Measurements from ENCODE around the gene SAMSN1. TPM values are rescaled to one million over a fixed set of nuclear protein-coding genes. Genes with fewer than 3 reads are reported as not detected.

SAMSN1 gene
- total and polyA plus RNA-seq, 9 of the 15 experiments (the other 6 are each of a cell fraction or from before 2014, with no cell fraction given) = 101 to 223 (median 159) TPM

- TF ChIP-seq, protein P1, sequence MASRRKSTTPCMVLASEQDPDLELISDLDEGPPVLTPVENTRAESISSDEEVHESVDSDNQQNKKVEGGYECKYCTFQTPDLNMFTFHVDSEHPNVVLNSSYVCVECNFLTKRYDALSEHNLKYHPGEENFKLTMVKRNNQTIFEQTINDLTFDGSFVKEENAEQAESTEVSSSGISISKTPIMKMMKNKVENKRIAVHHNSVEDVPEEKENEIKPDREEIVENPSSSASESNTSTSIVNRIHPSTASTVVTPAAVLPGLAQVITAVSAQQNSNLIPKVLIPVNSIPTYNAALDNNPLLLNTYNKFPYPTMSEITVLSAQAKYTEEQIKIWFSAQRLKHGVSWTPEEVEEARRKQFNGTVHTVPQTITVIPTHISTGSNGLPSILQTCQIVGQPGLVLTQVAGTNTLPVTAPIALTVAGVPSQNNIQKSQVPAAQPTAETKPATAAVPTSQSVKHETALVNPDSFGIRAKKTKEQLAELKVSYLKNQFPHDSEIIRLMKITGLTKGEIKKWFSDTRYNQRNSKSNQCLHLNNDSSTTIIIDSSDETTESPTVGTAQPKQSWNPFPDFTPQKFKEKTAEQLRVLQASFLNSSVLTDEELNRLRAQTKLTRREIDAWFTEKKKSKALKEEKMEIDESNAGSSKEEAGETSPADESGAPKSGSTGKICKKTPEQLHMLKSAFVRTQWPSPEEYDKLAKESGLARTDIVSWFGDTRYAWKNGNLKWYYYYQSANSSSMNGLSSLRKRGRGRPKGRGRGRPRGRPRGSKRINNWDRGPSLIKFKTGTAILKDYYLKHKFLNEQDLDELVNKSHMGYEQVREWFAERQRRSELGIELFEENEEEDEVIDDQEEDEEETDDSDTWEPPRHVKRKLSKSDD (conservative IDR thresholded peaks at IDR 0.05; ENCODE audit: low read length) = no peak
- TF ChIP-seq, protein P2, sequence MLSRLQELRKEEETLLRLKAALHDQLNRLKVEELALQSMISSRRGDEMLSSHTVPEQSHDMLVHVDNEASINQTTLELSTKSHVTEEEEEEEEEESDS (CRISPR knock-in tag; IDR thresholded peaks at IDR 0.05) = no peak
- TF ChIP-seq FOXO4 (CRISPR knock-in tag; IDR thresholded peaks at IDR 0.05) (no peak), TGIF2 (CRISPR knock-in tag; IDR thresholded peaks at IDR 0.05) (no peak), USF2 (CRISPR knock-in tag; IDR thresholded peaks at IDR 0.05) (no peak), STAT5A (IDR thresholded peaks at IDR 0.05; ENCODE audit: borderline replicate concordance, low read length) (peak; percentile 83), ZNF589 (CRISPR knock-in tag; IDR thresholded peaks at IDR 0.05; ENCODE audit: low read depth) (peak; percentile 54), CREBBP (IDR thresholded peaks at IDR 0.05; ENCODE audit: low read depth, low read length) (no peak), JUND (IDR thresholded peaks at IDR 0.05; ENCODE audit: borderline replicate concordance, low read depth, low read length) (peak; percentile 71), JUND (tag; IDR thresholded peaks at IDR 0.05; ENCODE audit: borderline replicate concordance, low read depth, low read length) (no peak; the same call in 2 of the 3 replicates), ZBED1 (IDR thresholded peaks at IDR 0.05) (no peak), ELF1 (tag; IDR thresholded peaks at IDR 0.05) (peak; percentile 70), MED1 (CRISPR knock-in tag; IDR thresholded peaks at IDR 0.05; ENCODE audit: borderline replicate concordance) (no peak), ZNF212 (CRISPR knock-in tag; IDR thresholded peaks at IDR 0.05) (no peak), IRF2 (CRISPR knock-in tag; IDR thresholded peaks at IDR 0.05) (no peak), HDAC8 (tag; IDR thresholded peaks at IDR 0.05) (no peak), MIER1 (IDR thresholded peaks at IDR 0.05; ENCODE audit: low read depth) (peak; percentile 31; the same call in 1 of the 2 replicates), TEAD1 (CRISPR knock-in tag; IDR thresholded peaks at IDR 0.05) (peak in 1 of 2 experiments; percentile 74; a peak in 1 of 4 replicates)
- TF ChIP-seq, protein P3, sequence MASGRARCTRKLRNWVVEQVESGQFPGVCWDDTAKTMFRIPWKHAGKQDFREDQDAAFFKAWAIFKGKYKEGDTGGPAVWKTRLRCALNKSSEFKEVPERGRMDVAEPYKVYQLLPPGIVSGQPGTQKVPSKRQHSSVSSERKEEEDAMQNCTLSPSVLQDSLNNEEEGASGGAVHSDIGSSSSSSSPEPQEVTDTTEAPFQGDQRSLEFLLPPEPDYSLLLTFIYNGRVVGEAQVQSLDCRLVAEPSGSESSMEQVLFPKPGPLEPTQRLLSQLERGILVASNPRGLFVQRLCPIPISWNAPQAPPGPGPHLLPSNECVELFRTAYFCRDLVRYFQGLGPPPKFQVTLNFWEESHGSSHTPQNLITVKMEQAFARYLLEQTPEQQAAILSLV (tag; IDR thresholded peaks at IDR 0.05) = no peak
- TF ChIP-seq, protein P4, sequence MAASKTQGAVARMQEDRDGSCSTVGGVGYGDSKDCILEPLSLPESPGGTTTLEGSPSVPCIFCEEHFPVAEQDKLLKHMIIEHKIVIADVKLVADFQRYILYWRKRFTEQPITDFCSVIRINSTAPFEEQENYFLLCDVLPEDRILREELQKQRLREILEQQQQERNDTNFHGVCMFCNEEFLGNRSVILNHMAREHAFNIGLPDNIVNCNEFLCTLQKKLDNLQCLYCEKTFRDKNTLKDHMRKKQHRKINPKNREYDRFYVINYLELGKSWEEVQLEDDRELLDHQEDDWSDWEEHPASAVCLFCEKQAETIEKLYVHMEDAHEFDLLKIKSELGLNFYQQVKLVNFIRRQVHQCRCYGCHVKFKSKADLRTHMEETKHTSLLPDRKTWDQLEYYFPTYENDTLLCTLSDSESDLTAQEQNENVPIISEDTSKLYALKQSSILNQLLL (CRISPR knock-in tag; IDR thresholded peaks at IDR 0.05; ENCODE audit: borderline replicate concordance) = no peak
Measured at GRCh38 chr21:14454016-14455009, 91.8 kb downstream of the SAMSN1 start (continued).

Data from K562 (cell line).